ENCODE measurements around the gene PSME2.

DNA sequence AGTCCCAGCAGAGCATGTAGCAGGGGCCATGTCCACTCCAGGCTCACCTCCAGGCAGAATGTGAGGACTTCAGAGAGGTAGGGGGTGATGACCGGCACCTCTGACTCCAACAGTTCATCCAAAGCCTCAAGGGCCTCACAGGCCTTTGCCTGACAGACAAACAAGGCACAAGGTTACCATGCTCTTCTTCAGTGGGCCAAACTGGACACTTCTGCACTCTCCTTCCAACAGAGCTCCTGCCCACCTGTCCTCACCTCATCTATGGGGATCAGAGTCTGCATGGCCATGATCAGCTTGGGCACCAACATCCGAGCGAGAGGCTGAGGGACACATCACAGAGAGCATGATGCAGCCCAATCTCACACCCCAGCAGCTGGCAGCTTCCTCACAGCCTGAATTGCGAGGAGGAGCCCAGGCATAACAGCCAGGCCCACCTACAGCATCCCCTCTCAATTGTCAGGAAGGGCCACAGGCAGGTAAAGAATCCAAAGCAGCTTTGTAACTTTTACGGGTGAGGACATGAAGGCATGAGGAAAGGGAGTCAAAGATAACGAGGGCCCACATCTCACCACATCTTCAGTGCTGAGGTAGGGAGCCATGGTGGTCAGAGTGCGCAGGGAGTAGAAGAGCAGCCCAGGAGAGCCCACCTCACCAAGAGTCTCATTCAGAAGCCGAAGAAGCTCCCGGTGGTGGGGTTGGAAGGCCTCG lies 40.6 kb upstream of the PSME2 start:
- no peak for TF ChIP-seq EZH2phosphoT487 (IDR thresholded peaks at IDR 0.05; ENCODE audit: insufficient read depth, low read depth)
- no peak for TF ChIP-seq EZH2 (IDR thresholded peaks at IDR 0.05; ENCODE audit: insufficient read depth, poor library complexity, severe bottlenecking)

All from GM23248 (cell line).